Osteocyte (in vitro differentiated cells): ENCODE results near the gene ZNF598. TPM values are rescaled to one million over a fixed set of nuclear protein-coding genes. Genes with fewer than 3 reads are reported as not detected.
"Not testable (repeated sequence)": the region's sequence is repeated elsewhere in the genome, so short reads cannot be mapped to it uniquely, and the experiment has no call there.

Experiments used
- DNase-seq: peaks from one replicate; pipeline ENCODE4 v3.0.0; 2021; ENCODE audit warnings: mixed read lengths; ENCODE audit not compliant: unreplicated experiment; ENCODE audit errors: extremely low spot score
- H3K27ac Mint-ChIP-seq: one replicate; pipeline ENCODE4 v1.8.0; 2021; ENCODE audit warnings: mild to moderate bottlenecking, mixed read lengths; ENCODE audit not compliant: unreplicated experiment
- H3K27me3 Mint-ChIP-seq: one replicate; pipeline ENCODE4 v1.8.0; 2021; ENCODE audit warnings: mixed read lengths; ENCODE audit not compliant: unreplicated experiment
- H3K36me3 Mint-ChIP-seq: one replicate; pipeline ENCODE4 v1.8.0; 2021; ENCODE audit warnings: mixed read lengths; ENCODE audit not compliant: unreplicated experiment
- H3K4me1 Mint-ChIP-seq: one replicate; pipeline ENCODE4 v1.8.0; 2021; ENCODE audit warnings: mixed read lengths; ENCODE audit not compliant: unreplicated experiment
- H3K4me3 Mint-ChIP-seq: one replicate; pipeline ENCODE4 v1.8.0; 2021; ENCODE audit warnings: mild to moderate bottlenecking, moderate library complexity, mixed read lengths; ENCODE audit not compliant: unreplicated experiment
- H3K9me3 Mint-ChIP-seq: one replicate; pipeline ENCODE4 v1.8.0; 2021; ENCODE audit warnings: mixed read lengths; ENCODE audit not compliant: unreplicated experiment
- CTCF ChIP-seq: fragments of 200-600 bp; sonication (generic); IDR thresholded peaks from 2 replicates; pipeline ENCODE4 v1.5.0; 2021; ENCODE audit warnings: antibody characterized with exemption, mild to moderate bottlenecking, moderate library complexity
- total RNA-seq: library from RNA; stranded (reverse); gene quantifications from 2 replicates; pipeline ENCODE4 v1.2.1, GENCODE V29; 2021

The ZNF598 gene
- total RNA-seq, 1 donor from 2014 or later: 46.9 TPM

DNA sequence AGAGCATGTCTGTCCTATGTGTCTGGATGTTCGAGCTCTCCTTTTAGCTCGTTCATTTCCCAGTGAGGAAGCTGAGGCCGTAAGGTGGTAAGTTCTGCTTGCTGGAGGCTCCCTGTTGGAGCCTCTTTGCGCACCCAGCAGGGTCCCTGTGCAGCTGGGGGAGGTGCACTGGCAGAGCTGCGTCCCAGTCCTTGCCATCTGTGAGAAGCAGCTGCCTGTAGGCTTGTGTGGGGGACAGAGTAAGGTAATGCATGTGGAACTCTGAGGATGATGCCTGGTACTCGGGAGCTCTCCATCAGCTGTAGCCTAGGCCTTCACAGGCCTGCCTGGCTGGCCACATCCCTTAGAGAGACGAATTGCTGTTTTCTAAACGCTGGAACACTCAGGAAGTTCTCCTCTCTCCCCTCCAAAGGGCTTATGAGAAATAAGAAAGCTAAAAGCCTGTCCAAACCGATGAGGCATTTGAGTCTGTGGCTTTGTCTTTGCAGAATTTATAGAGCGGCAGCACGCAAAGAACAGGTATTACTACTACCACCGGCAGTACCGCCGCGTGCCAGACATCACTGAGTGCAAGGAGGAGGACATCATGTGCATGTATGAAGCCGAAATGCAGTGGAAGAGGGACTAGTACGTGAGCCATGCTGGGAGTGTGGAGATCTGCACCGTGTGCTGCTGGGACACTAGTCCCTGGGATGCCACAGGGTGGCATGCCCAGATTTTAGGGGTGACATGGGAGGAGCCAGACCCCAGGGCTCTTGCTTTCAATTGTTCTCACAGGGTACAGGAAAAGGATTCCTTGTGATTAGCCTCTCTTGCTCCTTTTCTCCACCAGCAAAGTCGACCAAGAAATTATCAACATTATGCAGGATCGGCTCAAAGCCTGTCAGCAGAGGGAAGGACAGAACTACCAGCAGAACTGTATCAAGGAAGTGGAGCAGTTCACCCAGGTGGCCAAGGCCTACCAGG is 48.7 kb downstream of the ZNF598 start:
- H3K4me1 Mint-ChIP-seq: peaks cover 40% of the 10 kb centered on the region
- H3K27ac Mint-ChIP-seq: peak overlapping the region; percentile 76
- DNase-seq: no peak
- H3K36me3 Mint-ChIP-seq: peaks cover 14% of the 10 kb centered on the region
- H3K9me3 Mint-ChIP-seq: no peaks in the 10 kb centered on the region
- no peak for TF ChIP-seq CTCF
- peak overlapping the region; percentile 96 for H3K4me3 Mint-ChIP-seq
- H3K27me3 Mint-ChIP-seq: no peaks in the 10 kb centered on the region

- H3K27ac Mint-ChIP-seq: peak within 1 kb of the TSS; percentile 76
- H3K36me3 Mint-ChIP-seq: peaks cover 14% of the 10 kb centered on the region
- peak within 1 kb of the TSS; percentile 96 for H3K4me3 Mint-ChIP-seq
- peak; percentile 55 for TF ChIP-seq CTCF
- H3K27me3 Mint-ChIP-seq: no peaks in the 10 kb centered on the region
- peaks cover 34% of the 10 kb centered on the region for H3K4me1 Mint-ChIP-seq
- H3K9me3 Mint-ChIP-seq: no peaks in the 10 kb centered on the region
- DNase-seq: peak; percentile 95
Measured at GRCh38 chr16:1959269-1960039, 50.2 kb downstream of the ZNF598 start, which contains the start of gene NDUFB10. NDUFB10 (plus strand) TSS chr16:1959538; CDS start chr16:1959625, 87 bp downstream.

GRCh38 chr16:1958715-1959268 is 50.8 kb downstream of the ZNF598 start:
- Mint-ChIP-seq H3K9me3 (no peaks in the 10 kb centered on the region), H3K27me3 (no peaks in the 10 kb centered on the region), H3K36me3 (peaks cover 10% of the 10 kb centered on the region), H3K4me1 (peaks cover 31% of the 10 kb centered on the region), H3K27ac (no peak overlapping the region), H3K4me3 (peak overlapping the region; percentile 96)
- no peak for TF ChIP-seq CTCF
- DNase-seq: no peak

GRCh38 chr16:1958143-1958491 is 51.5 kb downstream of the ZNF598 start:
- peaks cover 25% of the 10 kb centered on the region for H3K4me1 Mint-ChIP-seq
- not testable (repeated sequence) for H3K36me3 Mint-ChIP-seq, DNase-seq, H3K27ac Mint-ChIP-seq, H3K27me3 Mint-ChIP-seq, H3K9me3 Mint-ChIP-seq, H3K4me3 Mint-ChIP-seq

DNA sequence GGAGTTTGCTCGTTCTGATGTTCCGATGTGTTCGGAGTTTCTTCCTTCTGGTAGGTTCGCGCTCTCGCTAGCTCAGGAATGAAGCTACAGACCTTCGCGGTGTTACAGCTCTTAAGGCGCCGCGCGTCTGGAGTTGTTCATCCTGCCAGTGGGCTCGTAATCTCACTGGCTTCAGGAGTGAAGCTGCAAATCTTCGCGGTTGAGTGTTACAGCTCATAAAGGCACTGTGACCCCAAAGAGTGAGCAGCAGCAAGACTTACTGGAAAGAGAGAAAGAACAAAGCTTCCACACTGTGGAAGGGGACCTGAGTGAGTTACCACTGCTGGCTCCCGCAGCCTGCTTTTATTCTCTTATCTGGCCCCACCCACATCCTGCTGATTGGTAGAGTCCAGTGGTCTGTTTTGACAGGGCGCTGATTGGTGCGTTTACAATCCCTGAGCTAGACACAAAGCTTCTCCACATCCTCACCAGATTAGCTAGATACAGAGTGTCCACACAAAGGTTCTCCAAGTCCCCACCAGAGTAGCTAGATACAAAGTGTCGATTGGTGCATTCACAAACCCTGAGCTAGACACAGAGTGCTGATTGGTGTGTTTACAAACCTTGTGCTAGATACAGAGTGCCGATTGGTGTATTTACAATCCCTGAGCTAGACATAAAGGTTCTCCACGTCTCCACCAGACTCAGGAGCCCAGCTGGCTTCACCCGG is 52.0 kb downstream of the ZNF598 start:
- H3K9me3 Mint-ChIP-seq, H3K36me3 Mint-ChIP-seq, H3K27ac Mint-ChIP-seq, DNase-seq, H3K27me3 Mint-ChIP-seq, H3K4me3 Mint-ChIP-seq: not testable (repeated sequence)
- peaks cover 21% of the 10 kb centered on the region for H3K4me1 Mint-ChIP-seq
